GM12878 (cell line): ENCODE results near the gene STARD10.

Experiments
- CREB1 ChIP-seq: IDR thresholded peaks from 2 replicates; pipeline ENCODE4 v1.6.1; 2012; ENCODE audit warnings: low read depth, mild to moderate bottlenecking, inconsistent platforms
- CTCF ChIP-seq, 3 experiments: IDR thresholded peaks in 2 of 3; conservative IDR thresholded peaks in 1 of 3; 2 replicates each; pipeline ENCODE4 v1.5.1; 2011; ENCODE audit warnings: low read depth in 3 of 3, low read length in 3 of 3, mild to moderate bottlenecking in 3 of 3, control low read depth in 2 of 3, moderate library complexity in 2 of 3, inconsistent platforms in 1 of 3, mixed read lengths in 1 of 3; ENCODE audit not compliant: control insufficient read depth in 2 of 3, insufficient read depth in 1 of 3; ENCODE audit errors: extremely low read depth in 1 of 3
- GABPA ChIP-seq: IDR thresholded peaks from 2 replicates; pipeline ENCODE4 v1.6.1; 2014; ENCODE audit warnings: antibody characterized with exemption, low read depth, mild to moderate bottlenecking, inconsistent platforms

- TF ChIP-seq CTCF (IDR thresholded peaks at IDR 0.05 in 2 of 3, conservative IDR thresholded peaks at IDR 0.05 in 1 of 3; ENCODE audit: control insufficient read depth in 2 of 3, extremely low read depth in 1 of 3, insufficient read depth in 1 of 3, low read depth in 3 of 3, low read length in 3 of 3) (no peak), GABPA (no peak), CREB1 (no peak)
These were observed 77.6 kb downstream of the STARD10 start for GRCh38 chr11:72716290-72716689.
